K562 (cell line): ENCODE measurements around the gene OR10R2. TPM values are rescaled to one million over a fixed set of nuclear protein-coding genes. Genes with fewer than 3 reads are reported as not detected.

Experiments
- ATAC-seq: fragments of 200-7000 bp; cut with Tn5 transposase; 3 replicates; pipeline ENCODE4 v1.9.1; 2020; ENCODE audit warnings: moderate library complexity
- BruUV-seq: library from RNA; stranded (reverse); fragments of 400-500 nt; replicated peaks from 2 replicates; lab custom pipeline; 2021; lab: Mats Ljungman, UMichigan
- CTCF ChIA-PET: fragments of 300-600 bp; formaldehyde crosslinking; extraction: SDS; loops from one replicate; lab custom pipeline; 2021; ENCODE audit warnings: low intra/inter-chr PET ratio; lab: Yijun Ruan, JAX
- POLR2A ChIA-PET: fragments of 300-600, 350-650 bp; sonication (Branson Sonifier 250); formaldehyde crosslinking; extraction: SDS; loops from one replicate; lab custom pipeline; 2021; ENCODE audit warnings: antibody characterized with exemption, inconsistent platforms; lab: Yijun Ruan, JAX
- DNase-seq, 4 experiments: peaks; one replicate each; pipeline versions ENCODE4 v3.0.0 to v3.0.0-alpha.2; 2011 to 2018; ENCODE audit warnings: low spot score in 3 of 4, mixed read lengths in 3 of 4; ENCODE audit errors: extremely low read depth in 1 of 4
- FAIRE-seq: peaks from 2 replicates; lab custom pipeline; 2011; peaks lifted over from hg19 to GRCh38; lab: Jason Lieb, UNC
- H2AFZ ChIP-seq: 2 replicates; pipeline ENCODE4 v1.6.0; 2011; ENCODE audit warnings: low read depth, low read length, control low read depth, inconsistent platforms
- H3K27ac ChIP-seq: fragments of 200-600 bp; 3 replicates; pipeline ENCODE4 v1.8.0; 2011; ENCODE audit warnings: low read depth, mild to moderate bottlenecking, control low read depth, inconsistent platforms, low read length, moderate library complexity, mixed read lengths; ENCODE audit errors: extremely low read depth
- H3K27me3 ChIP-seq, 2 experiments: fragments of 300-600 bp in 1 of 2; 2 replicates in 1 of 2; 3 replicates in 1 of 2; pipeline versions ENCODE4 v1.6.0 to v1.8.0; 2011; ENCODE audit warnings: inconsistent platforms in 2 of 2, low read length in 2 of 2, mild to moderate bottlenecking in 1 of 2, mixed read lengths in 1 of 2, moderate library complexity in 1 of 2; ENCODE audit not compliant: control insufficient read depth in 2 of 2, insufficient read depth in 2 of 2
- H3K36me3 ChIP-seq: fragments of 300-600 bp; 3 replicates; pipeline ENCODE4 v1.8.0; 2011; ENCODE audit warnings: mild to moderate bottlenecking, low read length, inconsistent platforms; ENCODE audit not compliant: control insufficient read depth, insufficient read depth
- H3K4me1 ChIP-seq, 2 experiments: fragments of 200-600 bp in 1 of 2; replicated peaks in 1 of 2; 2 replicates in 1 of 2; 3 replicates in 1 of 2; pipeline versions ENCODE4 v1.5.1 to v1.8.0; 2011; ENCODE audit warnings: inconsistent platforms in 2 of 2, low read length in 2 of 2, mild to moderate bottlenecking in 1 of 2, mixed read lengths in 1 of 2, moderate library complexity in 1 of 2; ENCODE audit not compliant: control insufficient read depth in 2 of 2, insufficient read depth in 2 of 2
- H3K4me2 ChIP-seq: 2 replicates; pipeline ENCODE4 v1.6.1; 2011; ENCODE audit warnings: low read length, control low read depth, inconsistent platforms, mixed read lengths; ENCODE audit not compliant: insufficient read depth
- H3K4me3 ChIP-seq: fragments of 200-600 bp; sonication (generic), shearing (Covaris generic); 2 replicates; pipeline ENCODE4 v1.5.1; 2016; ENCODE audit warnings: control low read depth, inconsistent platforms
- H3K79me2 ChIP-seq: fragments of 200-600 bp; 3 replicates; pipeline ENCODE4 v1.8.0; 2011; ENCODE audit warnings: low read length, inconsistent platforms; ENCODE audit not compliant: control insufficient read depth, insufficient read depth
- H3K9ac ChIP-seq, 2 experiments: 2 replicates each; pipeline versions ENCODE4 v1.6.0 to v1.6.1; 2011; ENCODE audit warnings: low read depth in 2 of 2, low read length in 2 of 2, control low read depth in 1 of 2, inconsistent platforms in 1 of 2, mild to moderate bottlenecking in 1 of 2, mixed read lengths in 1 of 2; ENCODE audit not compliant: insufficient read depth in 1 of 2
- H3K9me1 ChIP-seq: one replicate; pipeline ENCODE4 v1.6.0; 2011; ENCODE audit warnings: inconsistent platforms, mild to moderate bottlenecking, low read length, moderate library complexity; ENCODE audit not compliant: control insufficient read depth, insufficient read depth
- H3K9me3 ChIP-seq: replicated peaks from 2 replicates; pipeline ENCODE4 v1.5.1; 2011; ENCODE audit warnings: low read depth, low read length, inconsistent platforms; ENCODE audit not compliant: control insufficient read depth, insufficient read depth
- H4K20me1 ChIP-seq: replicated peaks from 2 replicates; pipeline ENCODE4 v1.6.1; 2011; ENCODE audit warnings: low read length, inconsistent platforms, mixed read lengths; ENCODE audit not compliant: control insufficient read depth, insufficient read depth
- BCOR ChIP-seq: fragments of 450-650 bp; IDR thresholded peaks from 2 replicates; pipeline ENCODE4 v1.6.1; 2016
- BMI1 ChIP-seq: fragments of 150-350 bp; IDR thresholded peaks from 2 replicates; pipeline ENCODE4 v1.6.1; 2014; ENCODE audit warnings: low read length
- BRF1 ChIP-seq: IDR thresholded peaks from 3 replicates; pipeline ENCODE4 v1.6.1; 2011; ENCODE audit warnings: borderline replicate concordance, mild to moderate bottlenecking; ENCODE audit not compliant: insufficient read length; ENCODE audit errors: extremely low read depth
- EGR1 ChIP-seq: fragments of 450-650 bp; conservative IDR thresholded peaks from 2 replicates; pipeline ENCODE4 v1.6.1; 2017; ENCODE audit warnings: mild to moderate bottlenecking
- ELF2 ChIP-seq: fragments of 250-450 bp; sonication (Bioruptor Pico); IDR thresholded peaks from 2 replicates; pipeline ENCODE4 v1.5.0; 2021; ENCODE audit warnings: mild to moderate bottlenecking
- KDM2B ChIP-seq: fragments of 250-450 bp; sonication (Bioruptor Pico); IDR thresholded peaks from 2 replicates; pipeline ENCODE4 v1.8.0; 2021; ENCODE audit warnings: mild to moderate bottlenecking, moderate library complexity
- KLF13 ChIP-seq: fragments of 450-650 bp; IDR thresholded peaks from 2 replicates; pipeline ENCODE4 v1.6.1; 2016; ENCODE audit warnings: missing genetic modification characterization, low read depth, mild to moderate bottlenecking, missing compliant biosample characterization, moderate library complexity, borderline replicate concordance
- MYNN ChIP-seq, 2 experiments: sonication (generic); formaldehyde crosslinking in 1 of 2; IDR thresholded peaks; 2 replicates each; pipeline versions ENCODE4 v1.5.0 to v1.6.1; 2016 to 2020; ENCODE audit warnings: antibody characterized with exemption in 1 of 2, missing genetic modification reagents in 1 of 2
- NR1H2 ChIP-seq: sonication (generic); formaldehyde crosslinking; IDR thresholded peaks from 2 replicates; pipeline ENCODE4 v1.4.0; 2020; ENCODE audit warnings: mild to moderate bottlenecking, missing genetic modification reagents
- PPARD ChIP-seq: fragments of 250-450 bp; sonication (Bioruptor Pico); IDR thresholded peaks from 2 replicates; pipeline ENCODE4 v1.8.0; 2022; ENCODE audit warnings: inconsistent platforms, mild to moderate bottlenecking, moderate library complexity
- SIN3B ChIP-seq: fragments of 450-650 bp; IDR thresholded peaks from 2 replicates; pipeline ENCODE4 v1.6.1; 2017; ENCODE audit warnings: low read depth, mild to moderate bottlenecking, moderate library complexity
- SREBF2 ChIP-seq: sonication (generic); formaldehyde crosslinking; IDR thresholded peaks from 2 replicates; pipeline ENCODE4 v1.4.0; 2020; ENCODE audit warnings: mild to moderate bottlenecking, missing genetic modification reagents
- STAT5B ChIP-seq: fragments of 250-450 bp; sonication (Bioruptor Pico); IDR thresholded peaks from 2 replicates; pipeline ENCODE4 v1.8.0; 2021; ENCODE audit warnings: mild to moderate bottlenecking, inconsistent platforms
- ZNF445 ChIP-seq: fragments of 250-450 bp; sonication (Bioruptor Pico); IDR thresholded peaks from 2 replicates; pipeline ENCODE4 v1.4.0; 2020; ENCODE audit warnings: low read depth, mild to moderate bottlenecking, moderate library complexity
- ZZZ3 ChIP-seq: fragments of 450-650 bp; IDR thresholded peaks from 2 replicates; pipeline ENCODE4 v1.6.1; 2016; ENCODE audit warnings: antibody characterized with exemption, mild to moderate bottlenecking, moderate library complexity
- WGBS: fragments of 100-300 bp; shearing (Covaris generic); methylation state at CpG from one replicate; pipeline ENCODE4 v1.1.6; 2016; ENCODE audit warnings: low coverage, mixed read lengths; ENCODE audit not compliant: insufficient coverage; ENCODE audit errors: missing lambda C conversion rate; 5-methylcytosine and 5-hydroxymethylcytosine counted together
- in situ Hi-C: fragments of 300-500 bp; cut with MboI; formaldehyde crosslinking; loops from 4 replicates; pipeline ENCODE4 v1.15.0; 2018; ENCODE audit warnings: inconsistent platforms, mixed read lengths
- intact Hi-C: fragments of 100-400 bp; cut with micrococcal nuclease; formaldehyde crosslinking; loops from 2 replicates; pipeline ENCODE4 v1.14.2; 2022
- polyA plus RNA-seq, 8 experiments: library from polyadenylated mRNA; depleted of rRNA in 4 of 8; stranded (reverse) in 5 of 8; unstranded in 3 of 8; fragments of >200 nt; fragmentation: Nextera tagmentation in 2 of 8; fragmentation: Illumina TruSeq in 1 of 8; extraction: Ambion mirVana in 2 of 8; extraction: Trizol in 1 of 8; gene quantifications; 2 replicates each; pipeline versions ENCODE4 v1.2.1 to v1.2.3, GENCODE V29; 2011 to 2014; ENCODE audit warnings: inconsistent platforms in 1 of 8, missing spikeins in 1 of 8
- total RNA-seq, 7 experiments: library from RNA; depleted of rRNA in 6 of 7; stranded (reverse); fragments of >200 nt in 6 of 7; fragmentation: Illumina TruSeq in 2 of 7; extraction: Trizol in 2 of 7; gene quantifications; 2 replicates each; pipeline versions ENCODE4 v1.2.1 to v1.2.3, GENCODE V29; 2011 to 2021; ENCODE audit warnings: low replicate concordance in 1 of 7
- TF ChIP-seq, protein P1 (sequence below): fragments of 250-450 bp; sonication (Bioruptor Pico); IDR thresholded peaks from 2 replicates; pipeline ENCODE4 v1.4.0; 2020; ENCODE audit warnings: mild to moderate bottlenecking
- TF ChIP-seq, protein P2 (sequence below): sonication (generic); formaldehyde crosslinking; IDR thresholded peaks from 2 replicates; pipeline ENCODE4 v1.8.1; 2023; ENCODE audit warnings: mild to moderate bottlenecking, missing genetic modification reagents

OR10R2 gene
- total and polyA plus RNA-seq, 9 of the 15 experiments (the other 6 are each of a cell fraction or from before 2014, with no cell fraction given), result not detected

DNA sequence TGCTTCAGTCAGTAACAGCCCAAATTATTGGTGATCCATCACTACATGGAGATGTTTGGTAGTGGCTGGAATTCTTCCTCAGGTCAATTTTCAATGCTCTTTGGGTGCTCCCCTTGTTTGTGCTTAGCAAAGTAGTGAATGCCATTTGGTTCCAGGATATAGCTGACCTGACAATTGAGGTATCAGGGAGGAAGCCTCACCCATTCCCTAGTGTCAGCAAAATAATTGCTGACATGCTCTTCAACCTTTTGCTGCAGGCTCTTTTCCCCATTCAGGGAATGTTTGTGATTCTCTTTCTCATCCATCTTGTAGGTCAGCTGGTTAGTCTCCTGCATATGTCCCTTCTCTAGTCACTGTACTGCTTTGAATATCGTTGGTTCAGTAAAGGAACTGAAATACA is 17.5 kb upstream of the OR10R2 start:
- BruUV-seq, result no TSS peak
- in situ Hi-C loops, result no loop called here
- FAIRE-seq, result no peak

More for the DNA sequence above, 17.5 kb upstream of the OR10R2 start:
- Histone ChIP-seq H3K27me3 (no peaks in the 10 kb centered on the region), H3K4me1 (no peaks in the 10 kb centered on the region), H3K4me3 (no peak overlapping the region), H3K27ac (no peak overlapping the region), H3K79me2 (no peaks in the 10 kb centered on the region), H2AFZ (no peak overlapping the region), H3K9me1 (no peaks in the 10 kb centered on the region), H4K20me1 (no peaks in the 10 kb centered on the region), H3K9ac (no peak overlapping the region), H3K4me2 (no peak overlapping the region), H3K9me3 (no peaks in the 10 kb centered on the region), H3K36me3 (no peaks in the 10 kb centered on the region)
- CTCF ChIA-PET, result no interaction called here
- TF ChIP-seq BMI1 (no peak), BCOR (no peak), SREBF2 (CRISPR knock-in tag) (no peak), NR1H2 (no peak), EGR1 (no peak), KLF13 (tag) (no peak), ZNF445 (CRISPR knock-in tag) (no peak), BRF1 (no peak), ELF2 (no peak), MYNN (IDR thresholded peaks at IDR 0.05) (no peak), MYNN (CRISPR knock-in tag; IDR thresholded peaks at IDR 0.05) (no peak), PPARD (CRISPR knock-in tag) (no peak), KDM2B (CRISPR knock-in tag) (no peak), STAT5B (no peak), ZZZ3 (no peak), SIN3B (no peak)
- TF ChIP-seq, protein P1, sequence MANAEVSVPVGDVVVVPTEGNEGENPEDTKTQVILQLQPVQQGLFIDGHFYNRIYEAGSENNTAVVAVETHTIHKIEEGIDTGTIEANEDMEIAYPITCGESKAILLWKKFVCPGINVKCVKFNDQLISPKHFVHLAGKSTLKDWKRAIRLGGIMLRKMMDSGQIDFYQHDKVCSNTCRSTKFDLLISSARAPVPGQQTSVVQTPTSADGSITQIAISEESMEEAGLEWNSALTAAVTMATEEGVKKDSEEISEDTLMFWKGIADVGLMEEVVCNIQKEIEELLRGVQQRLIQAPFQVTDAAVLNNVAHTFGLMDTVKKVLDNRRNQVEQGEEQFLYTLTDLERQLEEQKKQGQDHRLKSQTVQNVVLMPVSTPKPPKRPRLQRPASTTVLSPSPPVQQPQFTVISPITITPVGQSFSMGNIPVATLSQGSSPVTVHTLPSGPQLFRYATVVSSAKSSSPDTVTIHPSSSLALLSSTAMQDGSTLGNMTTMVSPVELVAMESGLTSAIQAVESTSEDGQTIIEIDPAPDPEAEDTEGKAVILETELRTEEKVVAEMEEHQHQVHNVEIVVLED, result no peak
- TF ChIP-seq, protein P2, sequence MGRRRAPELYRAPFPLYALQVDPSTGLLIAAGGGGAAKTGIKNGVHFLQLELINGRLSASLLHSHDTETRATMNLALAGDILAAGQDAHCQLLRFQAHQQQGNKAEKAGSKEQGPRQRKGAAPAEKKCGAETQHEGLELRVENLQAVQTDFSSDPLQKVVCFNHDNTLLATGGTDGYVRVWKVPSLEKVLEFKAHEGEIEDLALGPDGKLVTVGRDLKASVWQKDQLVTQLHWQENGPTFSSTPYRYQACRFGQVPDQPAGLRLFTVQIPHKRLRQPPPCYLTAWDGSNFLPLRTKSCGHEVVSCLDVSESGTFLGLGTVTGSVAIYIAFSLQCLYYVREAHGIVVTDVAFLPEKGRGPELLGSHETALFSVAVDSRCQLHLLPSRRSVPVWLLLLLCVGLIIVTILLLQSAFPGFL (CRISPR knock-in tag), result no peak
- 0% methylated on average over 1 of the region's 1 CpG for WGBS
- DNase-seq (no peak), ATAC-seq (no peak)
- intact Hi-C loops, result no loop called here
- POLR2A ChIA-PET, result no interaction called here
